ENCODE measurements around the gene NUDT6.

Gene NUDT6

GRCh38 chr4:122914938-122915337 is 7.5 kb downstream of the NUDT6 start:
- no peak for DNase-seq
- intact Hi-C loops (cut with DNase I), result no loop called here

GRCh38 chr4:122914292-122914904 is 8.0 kb downstream of the NUDT6 start:
- peak in 1 of 10 donors; percentile 38 for DNase-seq
- intact Hi-C loops (cut with DNase I), result no loop called here

- DNase-seq, result no peak
- intact Hi-C loops (cut with DNase I), result no loop called here
Measured at GRCh38 chr4:122912810-122913575, 9.4 kb downstream of the NUDT6 start.

- intact Hi-C loops (cut with DNase I), result no loop called here
- DNase-seq, result no peak
Measured at GRCh38 chr4:122911588-122911987, 10.8 kb downstream of the NUDT6 start.

- intact Hi-C loops (cut with DNase I), result no loop called here
- DNase-seq, result no peak
Measured at GRCh38 chr4:122909683-122910082, 12.7 kb downstream of the NUDT6 start.

- intact Hi-C loops (cut with DNase I), result no loop called here
Measured at GRCh38 chr4:122908223-122908622, 14.2 kb downstream of the NUDT6 start.

GRCh38 chr4:122906859-122907305 is 15.5 kb downstream of the NUDT6 start:
- intact Hi-C loops (cut with DNase I), result no loop called here
- peak in 1 of 10 donors; percentile 6 for DNase-seq

More at GRCh38 chr4:122908223-122908622, 14.2 kb downstream of the NUDT6 start:
- DNase-seq, result no peak

- no peak for DNase-seq
- intact Hi-C loops (cut with DNase I), result no loop called here
Measured at GRCh38 chr4:122903766-122904288, 18.6 kb downstream of the NUDT6 start.

- intact Hi-C loops (cut with DNase I), result no loop called here
- DNase-seq, result no peak
Measured at GRCh38 chr4:122901247-122902010, 21.0 kb downstream of the NUDT6 start.

- intact Hi-C loops (cut with DNase I), result no loop called here
- no peak for DNase-seq
Measured at GRCh38 chr4:122900314-122900713, 22.1 kb downstream of the NUDT6 start.

- peak in 1 of 10 donors; percentile 48 for DNase-seq
- intact Hi-C loops (cut with DNase I), result no loop called here
Measured at GRCh38 chr4:122899682-122900081, 22.7 kb downstream of the NUDT6 start.

- intact Hi-C loops (cut with DNase I), result no loop called here
- DNase-seq, result peak in 1 of 10 donors; percentile 57
Measured at GRCh38 chr4:122898370-122899150, 23.8 kb downstream of the NUDT6 start.

GRCh38 chr4:122896270-122896669 is 26.1 kb downstream of the NUDT6 start:
- DNase-seq, result no peak
- intact Hi-C loops (cut with DNase I), result no loop called here

GRCh38 chr4:122895336-122895995 is 26.9 kb downstream of the NUDT6 start:
- DNase-seq, result no peak
- intact Hi-C loops (cut with DNase I), result no loop called here

- intact Hi-C loops (cut with DNase I), result no loop called here
- DNase-seq, result no peak
Measured at GRCh38 chr4:122894827-122895226, 27.6 kb downstream of the NUDT6 start.

- no peak for DNase-seq
- intact Hi-C loops (cut with DNase I), result no loop called here
Measured at GRCh38 chr4:122890147-122890795, 32.1 kb downstream of the NUDT6 start.

- DNase-seq, result peak in 1 of 10 donors; percentile 7
- intact Hi-C loops (cut with DNase I), result no loop called here
Measured at GRCh38 chr4:122889726-122890125, 32.7 kb downstream of the NUDT6 start.

GRCh38 chr4:122884499-122884898 is 37.9 kb downstream of the NUDT6 start:
- intact Hi-C loops (cut with DNase I), result no loop called here
- no peak for DNase-seq

Data from posterior cingulate gyrus (tissue), 11 donors.